K562 (cell line): ENCODE measurements around the gene ECM1. TPM values are rescaled to one million over a fixed set of nuclear protein-coding genes. Genes with fewer than 3 reads are reported as not detected.

Experiments used
- ATF3 ChIP-seq, 2 experiments: fragments of 450-650 bp in 1 of 2; sonication (generic) in 1 of 2; formaldehyde crosslinking in 1 of 2; IDR thresholded peaks in 1 of 2; conservative IDR thresholded peaks in 1 of 2; 2 replicates each; pipeline versions ENCODE4 v1.6.1 to v1.8.1; 2016 to 2023; ENCODE audit warnings: mild to moderate bottlenecking in 2 of 2, moderate library complexity in 2 of 2, inconsistent platforms in 1 of 2, missing genetic modification reagents in 1 of 2
- FOXJ2 ChIP-seq: fragments of 200-800 bp; sonication (Bioruptor generic); IDR thresholded peaks from 2 replicates; pipeline ENCODE4 v1.6.1; 2016; ENCODE audit warnings: missing genetic modification characterization, missing compliant biosample characterization
- FUS ChIP-seq: fragments of 200-400 bp; formaldehyde crosslinking; optimal IDR thresholded peaks from 2 replicates; pipeline ENCODE3; 2017; ENCODE audit warnings: low read depth, low read length
- GTF2F1 ChIP-seq: IDR thresholded peaks from 2 replicates; pipeline ENCODE4 v1.6.1; 2011; ENCODE audit warnings: low read depth, low read length, improper control_type of control experiment
- HINFP ChIP-seq: fragments of 450-650 bp; conservative IDR thresholded peaks from 2 replicates; pipeline ENCODE4 v1.6.1; 2016; ENCODE audit warnings: missing genetic modification characterization, low read depth, mild to moderate bottlenecking, control low read depth, missing compliant biosample characterization
- HIVEP1 ChIP-seq: fragments of 250-450 bp; sonication (Bioruptor Pico); IDR thresholded peaks from 2 replicates; pipeline ENCODE4 v1.4.0; 2020; ENCODE audit warnings: mild to moderate bottlenecking
- HMGN3 ChIP-seq: IDR thresholded peaks from 2 replicates; pipeline ENCODE4 v1.6.1; 2011; ENCODE audit warnings: borderline replicate concordance, low read depth, mild to moderate bottlenecking, mixed read lengths, low read length; ENCODE audit not compliant: insufficient read length; ENCODE audit errors: extremely low read depth
- MEF2A ChIP-seq: IDR thresholded peaks from 2 replicates; pipeline ENCODE4 v1.6.1; 2011; ENCODE audit warnings: low read depth, mild to moderate bottlenecking, low read length, moderate library complexity; ENCODE audit not compliant: control insufficient read depth
- MEF2D ChIP-seq: conservative IDR thresholded peaks from 2 replicates; pipeline ENCODE4 v1.6.1; 2016; ENCODE audit warnings: low read depth, missing genetic modification characterization, missing compliant biosample characterization
- NKRF ChIP-seq: fragments of 450-650 bp; IDR thresholded peaks from 2 replicates; pipeline ENCODE4 v1.6.1; 2016; ENCODE audit warnings: borderline replicate concordance
- RAD21 ChIP-seq, 2 experiments: fragments of 250-450 bp in 1 of 2; fragments of 450-650 bp in 1 of 2; sonication (Bioruptor Pico) in 1 of 2; formaldehyde crosslinking in 1 of 2; IDR thresholded peaks in 1 of 2; conservative IDR thresholded peaks in 1 of 2; 2 replicates each; pipeline versions ENCODE4 v1.4.0 to v1.8.0; 2020 to 2022; ENCODE audit warnings: mild to moderate bottlenecking in 2 of 2, moderate library complexity in 1 of 2
- SMAD4 ChIP-seq: fragments of 250-450 bp; sonication (Bioruptor Pico); conservative IDR thresholded peaks from 2 replicates; pipeline ENCODE4 v1.8.0; 2021; ENCODE audit warnings: inconsistent platforms, mild to moderate bottlenecking, moderate library complexity
- TAF1 ChIP-seq: IDR thresholded peaks from 2 replicates; pipeline ENCODE4 v1.6.1; 2011; ENCODE audit warnings: mild to moderate bottlenecking, low read length, moderate library complexity; ENCODE audit not compliant: insufficient read depth, control insufficient read depth, severe bottlenecking; ENCODE audit errors: extremely low read depth
- THRA ChIP-seq: fragments of 450-650 bp; IDR thresholded peaks from 2 replicates; pipeline ENCODE4 v1.6.1; 2017; ENCODE audit warnings: mild to moderate bottlenecking, moderate library complexity
- THRB ChIP-seq: fragments of 450-650 bp; formaldehyde crosslinking; conservative IDR thresholded peaks from 2 replicates; pipeline ENCODE4 v1.4.0; 2022; ENCODE audit warnings: mild to moderate bottlenecking, missing genetic modification characterization
- ZC3H11A ChIP-seq: IDR thresholded peaks from 2 replicates; pipeline ENCODE4 v1.6.1; 2012; ENCODE audit warnings: low read depth, low read length, improper control_type of control experiment
- ZFP30 ChIP-seq: fragments of 250-450 bp; sonication (Bioruptor Pico); IDR thresholded peaks from 2 replicates; pipeline ENCODE4 v1.8.0; 2022; ENCODE audit warnings: moderate library complexity, mild to moderate bottlenecking, inconsistent platforms, borderline replicate concordance
- ZNF75A ChIP-seq: fragments of 450-650 bp; formaldehyde crosslinking; IDR thresholded peaks from 2 replicates; pipeline ENCODE4 v1.4.0; 2020; ENCODE audit warnings: mild to moderate bottlenecking
- ZNF79 ChIP-seq: fragments of 250-450 bp; sonication (Bioruptor Pico); IDR thresholded peaks from 2 replicates; pipeline ENCODE4 v1.4.0; 2020; ENCODE audit warnings: low read depth, mild to moderate bottlenecking, moderate library complexity
- polyA plus RNA-seq, 8 experiments: library from polyadenylated mRNA; depleted of rRNA in 4 of 8; stranded (reverse) in 5 of 8; unstranded in 3 of 8; fragments of >200 nt; fragmentation: Nextera tagmentation in 2 of 8; fragmentation: Illumina TruSeq in 1 of 8; extraction: Ambion mirVana in 2 of 8; extraction: Trizol in 1 of 8; gene quantifications; 2 replicates each; pipeline versions ENCODE4 v1.2.1 to v1.2.3, GENCODE V29; 2011 to 2014; ENCODE audit warnings: inconsistent platforms in 1 of 8, missing spikeins in 1 of 8
- total RNA-seq, 7 experiments: library from RNA; depleted of rRNA in 6 of 7; stranded (reverse); fragments of >200 nt in 6 of 7; fragmentation: Illumina TruSeq in 2 of 7; extraction: Trizol in 2 of 7; gene quantifications; 2 replicates each; pipeline versions ENCODE4 v1.2.1 to v1.2.3, GENCODE V29; 2011 to 2021; ENCODE audit warnings: low replicate concordance in 1 of 7

Gene ECM1
- total and polyA plus RNA-seq, 9 of the 15 experiments (the other 6 are each of a cell fraction or from before 2014, with no cell fraction given), result 6.6 to 52.2 (median 12.8) TPM

GRCh38 chr1:150515328-150516049, 7.6 kb downstream of the ECM1 start, which contains the start of gene FALEC (continued):
- TF ChIP-seq ZFP30 (CRISPR knock-in tag) (no peak), MEF2A (peak; percentile 60; the same call in 1 of the 2 replicates), RAD21 (CRISPR knock-in tag; conservative IDR thresholded peaks at IDR 0.05 in 1 of 2, IDR thresholded peaks at IDR 0.05 in 1 of 2) (no peak), ZC3H11A (no peak), FUS (no peak), HIVEP1 (CRISPR knock-in tag) (no peak), ZNF75A (CRISPR knock-in tag) (no peak), SMAD4 (CRISPR knock-in tag) (no peak), HMGN3 (peak; percentile 59), TAF1 (peak; percentile 58), NKRF (peak; percentile 70; the same call in 1 of the 2 replicates), THRB (CRISPR knock-in tag) (no peak), MEF2D (tag) (0 out of 2 replicates have a peak, but pooled peaks have one; percentile 39), HINFP (no peak), ZNF79 (no peak), THRA (no peak), FOXJ2 (tag) (no peak), ATF3 (IDR thresholded peaks at IDR 0.05) (no peak), ATF3 (CRISPR knock-in tag; conservative IDR thresholded peaks at IDR 0.05) (no peak), GTF2F1 (0 out of 2 replicates have a peak, but pooled peaks have one; percentile 4)
